ENCODE measurements around the gene FBXO10.

FBXO10 gene

GRCh38 chr9:37501957-37502596 is 74.1 kb downstream of the FBXO10 start:
- Histone ChIP-seq H3K9me3 (ENCODE audit: severe bottlenecking) (no peaks in the 10 kb centered on the region), H3K27ac (ENCODE audit: poor library complexity, severe bottlenecking) (no peak overlapping the region), H3K4me3 (ENCODE audit: severe bottlenecking) (no peak overlapping the region), H3K27me3 (ENCODE audit: insufficient read depth, poor library complexity, severe bottlenecking) (no peaks in the 10 kb centered on the region), H3K4me1 (ENCODE audit: insufficient read depth, poor library complexity, severe bottlenecking) (no peaks in the 10 kb centered on the region), H3K36me3 (ENCODE audit: low read depth) (peaks cover 80% of the 10 kb centered on the region)
- ATAC-seq (ENCODE audit: low read depth): no peak
- TF ChIP-seq, protein P1, sequence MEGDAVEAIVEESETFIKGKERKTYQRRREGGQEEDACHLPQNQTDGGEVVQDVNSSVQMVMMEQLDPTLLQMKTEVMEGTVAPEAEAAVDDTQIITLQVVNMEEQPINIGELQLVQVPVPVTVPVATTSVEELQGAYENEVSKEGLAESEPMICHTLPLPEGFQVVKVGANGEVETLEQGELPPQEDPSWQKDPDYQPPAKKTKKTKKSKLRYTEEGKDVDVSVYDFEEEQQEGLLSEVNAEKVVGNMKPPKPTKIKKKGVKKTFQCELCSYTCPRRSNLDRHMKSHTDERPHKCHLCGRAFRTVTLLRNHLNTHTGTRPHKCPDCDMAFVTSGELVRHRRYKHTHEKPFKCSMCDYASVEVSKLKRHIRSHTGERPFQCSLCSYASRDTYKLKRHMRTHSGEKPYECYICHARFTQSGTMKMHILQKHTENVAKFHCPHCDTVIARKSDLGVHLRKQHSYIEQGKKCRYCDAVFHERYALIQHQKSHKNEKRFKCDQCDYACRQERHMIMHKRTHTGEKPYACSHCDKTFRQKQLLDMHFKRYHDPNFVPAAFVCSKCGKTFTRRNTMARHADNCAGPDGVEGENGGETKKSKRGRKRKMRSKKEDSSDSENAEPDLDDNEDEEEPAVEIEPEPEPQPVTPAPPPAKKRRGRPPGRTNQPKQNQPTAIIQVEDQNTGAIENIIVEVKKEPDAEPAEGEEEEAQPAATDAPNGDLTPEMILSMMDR (IDR thresholded peaks at IDR 0.05; ENCODE audit: poor library complexity, severe bottlenecking): no peak
- no peak for DNase-seq (ENCODE audit: low spot score)

- no peak for ATAC-seq (ENCODE audit: low read depth)
- peaks cover 93% of the 10 kb centered on the region for H3K36me3 ChIP-seq (ENCODE audit: low read depth)
Observed at GRCh38 chr9:37499297-37499696, 76.9 kb downstream of the FBXO10 start.

DNA sequence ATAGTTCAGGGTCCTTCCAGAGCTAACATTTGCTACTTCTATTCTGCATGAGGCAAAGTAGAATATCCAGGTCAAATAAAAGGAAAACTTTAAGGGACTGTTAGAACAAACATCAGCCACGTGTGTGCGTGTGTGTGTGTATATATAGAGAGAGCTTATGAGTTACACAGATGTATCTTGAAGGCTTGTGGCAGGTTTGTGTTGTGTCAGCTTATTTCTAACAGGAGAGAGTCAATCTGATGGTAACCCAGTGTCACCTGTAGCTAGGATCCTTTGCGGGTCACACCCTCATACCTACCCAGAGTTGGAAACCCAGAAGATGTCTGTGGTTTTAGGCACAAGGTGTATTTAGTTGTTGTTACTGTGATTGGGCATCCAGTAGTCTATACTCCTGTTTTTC is 77.7 kb downstream of the FBXO10 start:
- Histone ChIP-seq H3K27me3 (ENCODE audit: insufficient read depth, poor library complexity, severe bottlenecking) (no peaks in the 10 kb centered on the region), H3K27ac (ENCODE audit: poor library complexity, severe bottlenecking) (no peak overlapping the region), H3K4me3 (ENCODE audit: severe bottlenecking) (no peak overlapping the region), H3K36me3 (ENCODE audit: low read depth) (peaks cover 93% of the 10 kb centered on the region), H3K9me3 (ENCODE audit: severe bottlenecking) (no peaks in the 10 kb centered on the region), H3K4me1 (ENCODE audit: insufficient read depth, poor library complexity, severe bottlenecking) (no peaks in the 10 kb centered on the region)
- ATAC-seq (ENCODE audit: low read depth): no peak
- DNase-seq (ENCODE audit: low spot score): no peak
- TF ChIP-seq, protein P1 (IDR thresholded peaks at IDR 0.05; ENCODE audit: poor library complexity, severe bottlenecking): no peak

More at GRCh38 chr9:37499297-37499696, 76.9 kb downstream of the FBXO10 start:
- DNase-seq (ENCODE audit: low spot score): no peak
- Histone ChIP-seq H3K9me3 (ENCODE audit: severe bottlenecking) (no peaks in the 10 kb centered on the region), H3K27ac (ENCODE audit: poor library complexity, severe bottlenecking) (no peak overlapping the region), H3K4me1 (ENCODE audit: insufficient read depth, poor library complexity, severe bottlenecking) (no peaks in the 10 kb centered on the region), H3K4me3 (ENCODE audit: severe bottlenecking) (no peak overlapping the region), H3K27me3 (ENCODE audit: insufficient read depth, poor library complexity, severe bottlenecking) (no peaks in the 10 kb centered on the region)
- TF ChIP-seq, protein P1 (IDR thresholded peaks at IDR 0.05; ENCODE audit: poor library complexity, severe bottlenecking): no peak

- no peak overlapping the region for H3K27ac ChIP-seq (ENCODE audit: poor library complexity, severe bottlenecking)
- TF ChIP-seq, protein P1 (IDR thresholded peaks at IDR 0.05; ENCODE audit: poor library complexity, severe bottlenecking): no peak
- no peak for DNase-seq (ENCODE audit: low spot score)
- no peak for ATAC-seq (ENCODE audit: low read depth)
- no peaks in the 10 kb centered on the region for H3K4me1 ChIP-seq (ENCODE audit: insufficient read depth, poor library complexity, severe bottlenecking)
- no peak overlapping the region for H3K4me3 ChIP-seq (ENCODE audit: severe bottlenecking)
- no peaks in the 10 kb centered on the region for H3K9me3 ChIP-seq (ENCODE audit: severe bottlenecking)
- H3K36me3 ChIP-seq (ENCODE audit: low read depth): peaks cover 93% of the 10 kb centered on the region
- no peaks in the 10 kb centered on the region for H3K27me3 ChIP-seq (ENCODE audit: insufficient read depth, poor library complexity, severe bottlenecking)
Observed at GRCh38 chr9:37497320-37497719, 78.9 kb downstream of the FBXO10 start.

DNA sequence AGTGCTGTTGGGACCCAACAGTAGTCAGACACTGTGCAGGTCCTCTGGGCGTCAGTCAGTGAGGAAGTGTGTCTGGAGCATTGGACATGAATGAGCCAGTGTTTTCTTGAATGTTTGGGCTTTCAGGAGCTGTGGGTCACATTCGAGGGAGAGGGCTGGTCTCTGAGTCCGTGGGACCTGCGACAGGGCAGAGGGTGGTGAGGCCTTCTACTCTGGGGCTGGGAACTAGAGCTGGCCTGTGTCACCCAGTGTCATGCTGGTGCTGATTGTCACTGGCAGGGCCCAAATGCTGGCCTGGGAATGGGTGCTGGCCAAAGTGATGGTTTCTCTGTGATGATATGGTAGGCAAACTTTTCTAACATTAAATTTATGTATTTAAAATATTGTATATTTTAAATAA is 80.2 kb downstream of the FBXO10 start:
- H3K36me3 ChIP-seq (ENCODE audit: low read depth): peaks cover 93% of the 10 kb centered on the region
- DNase-seq (ENCODE audit: low spot score): no peak

More for the DNA sequence above, 80.2 kb downstream of the FBXO10 start:
- H3K9me3 ChIP-seq (ENCODE audit: severe bottlenecking): no peaks in the 10 kb centered on the region
- H3K27ac ChIP-seq (ENCODE audit: poor library complexity, severe bottlenecking): no peak overlapping the region
- no peak overlapping the region for H3K4me3 ChIP-seq (ENCODE audit: severe bottlenecking)
- ATAC-seq (ENCODE audit: low read depth): no peak
- TF ChIP-seq, protein P1 (IDR thresholded peaks at IDR 0.05; ENCODE audit: poor library complexity, severe bottlenecking): no peak
- H3K27me3 ChIP-seq (ENCODE audit: insufficient read depth, poor library complexity, severe bottlenecking): no peaks in the 10 kb centered on the region
- H3K4me1 ChIP-seq (ENCODE audit: insufficient read depth, poor library complexity, severe bottlenecking): no peaks in the 10 kb centered on the region
